Astrocyte of the spinal cord (primary cell): ENCODE data around the gene OTUD3.

Experiments used
- DNase-seq: peaks from one replicate; pipeline ENCODE4 v3.0.0; 2011; ENCODE audit warnings: low read depth, low spot score
- H3K4me3 ChIP-seq: 2 replicates; pipeline ENCODE4 v1.5.1; 2011; ENCODE audit warnings: low read depth, mild to moderate bottlenecking, low read length, moderate library complexity
- CTCF ChIP-seq: IDR thresholded peaks from 2 replicates; pipeline ENCODE4 v1.5.1; 2012; ENCODE audit warnings: low read depth, mild to moderate bottlenecking, low read length, inconsistent platforms
- in situ Hi-C: cut with HindIII; loops from 2 replicates; pipeline ENCODE4 v1.10.0; 2017; ENCODE audit warnings: low sequenced_read_pairs

The OTUD3 gene

GRCh38 chr1:19909392-19909791 lies 27.2 kb downstream of the OTUD3 start:
- H3K4me3 ChIP-seq: no peak overlapping the region
- in situ Hi-C loops: no loop called here
- no peak for TF ChIP-seq CTCF
- no peak for DNase-seq

DNA sequence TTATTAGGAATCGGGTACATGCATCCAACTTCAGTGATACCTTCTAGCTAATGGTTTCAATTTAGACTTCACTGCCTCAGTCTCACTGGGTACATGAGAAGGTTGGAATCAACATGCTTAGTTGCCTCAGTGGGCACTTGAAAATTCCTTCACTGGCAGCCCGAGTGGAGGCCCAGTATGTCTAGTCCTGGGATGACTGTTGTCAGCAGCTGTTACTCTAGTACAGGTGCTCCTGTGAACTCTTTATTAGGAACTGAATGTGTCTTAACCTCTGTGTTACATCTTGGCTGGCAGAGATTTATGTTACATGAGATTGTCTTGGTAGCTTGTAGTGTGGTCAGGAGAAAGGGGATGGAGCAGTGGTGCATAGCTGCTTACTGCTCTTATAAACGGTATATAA lies 27.8 kb downstream of the OTUD3 start:
- no peak for DNase-seq
- H3K4me3 ChIP-seq: no peak overlapping the region
- in situ Hi-C loops: no loop called here
- no peak for TF ChIP-seq CTCF

GRCh38 chr1:19910650-19911049 lies 28.5 kb downstream of the OTUD3 start:
- H3K4me3 ChIP-seq: no peak overlapping the region
- in situ Hi-C loops: no loop called here
- no peak for TF ChIP-seq CTCF
- DNase-seq: no peak

DNA sequence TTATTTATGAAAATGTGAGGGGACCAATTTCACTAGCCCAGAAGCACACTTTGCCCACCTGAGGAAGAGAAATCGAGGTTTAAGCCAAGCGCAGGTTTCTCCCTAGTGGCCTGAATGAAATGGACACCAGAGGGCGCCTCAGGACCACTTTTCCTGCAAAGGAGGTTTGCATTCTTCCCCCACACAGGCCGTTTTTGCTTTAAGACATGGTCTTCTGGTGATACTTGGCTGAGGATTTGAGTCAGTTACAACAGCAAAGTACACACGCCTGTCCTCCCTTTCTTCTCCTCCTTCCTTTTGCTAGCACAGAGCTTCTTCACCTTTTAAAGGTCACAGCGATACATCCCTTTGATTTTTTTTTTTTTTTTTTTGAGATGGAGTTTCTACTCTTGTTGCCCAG lies 35.9 kb downstream of the OTUD3 start:
- in situ Hi-C loops: no loop called here
- no peak overlapping the region for H3K4me3 ChIP-seq
- peak; percentile 92 for TF ChIP-seq CTCF
- DNase-seq: peak; percentile 78

DNA sequence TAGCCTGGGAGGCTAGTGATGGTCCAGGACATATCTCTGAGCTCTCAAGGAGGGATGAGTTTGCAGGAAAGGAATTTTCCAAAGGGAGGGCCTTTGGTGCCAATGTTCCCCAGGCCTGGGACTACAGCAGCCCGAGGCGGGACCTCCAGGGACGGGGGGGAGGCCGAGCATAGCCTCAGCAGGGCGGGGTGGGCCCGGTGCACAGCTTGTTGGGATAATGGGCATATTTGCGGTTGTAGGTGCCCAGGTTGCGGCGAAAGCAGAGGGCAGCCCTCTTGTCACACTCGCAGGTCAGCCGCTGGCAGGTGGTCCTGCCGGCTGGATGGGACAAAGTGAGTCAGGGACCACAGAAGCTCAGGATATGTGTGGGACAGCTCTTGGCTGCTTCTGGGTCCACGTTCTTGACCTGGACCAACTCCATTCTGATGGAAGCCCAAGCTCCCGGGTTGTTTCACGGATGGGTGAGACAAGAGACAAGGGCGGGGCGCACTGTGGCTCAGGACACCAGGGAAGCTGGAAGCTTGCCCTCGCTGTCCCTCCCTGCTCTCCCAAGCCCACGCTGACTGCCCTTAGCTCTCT lies 38.0 kb downstream of the OTUD3 start:
- TF ChIP-seq CTCF: no peak
- H3K4me3 ChIP-seq: no peak overlapping the region
- in situ Hi-C loops: no loop called here
- DNase-seq: no peak

GRCh38 chr1:19921310-19921709 lies 39.1 kb downstream of the OTUD3 start:
- no peak for DNase-seq
- H3K4me3 ChIP-seq: no peak overlapping the region
- in situ Hi-C loops: no loop called here
- no peak for TF ChIP-seq CTCF
